ENCODE results near the gene INPP5A.
"Not testable (repeated sequence)": the region's sequence is repeated elsewhere in the genome, so short reads cannot be mapped to it uniquely, and the experiment has no call there.

Gene INPP5A

DNA sequence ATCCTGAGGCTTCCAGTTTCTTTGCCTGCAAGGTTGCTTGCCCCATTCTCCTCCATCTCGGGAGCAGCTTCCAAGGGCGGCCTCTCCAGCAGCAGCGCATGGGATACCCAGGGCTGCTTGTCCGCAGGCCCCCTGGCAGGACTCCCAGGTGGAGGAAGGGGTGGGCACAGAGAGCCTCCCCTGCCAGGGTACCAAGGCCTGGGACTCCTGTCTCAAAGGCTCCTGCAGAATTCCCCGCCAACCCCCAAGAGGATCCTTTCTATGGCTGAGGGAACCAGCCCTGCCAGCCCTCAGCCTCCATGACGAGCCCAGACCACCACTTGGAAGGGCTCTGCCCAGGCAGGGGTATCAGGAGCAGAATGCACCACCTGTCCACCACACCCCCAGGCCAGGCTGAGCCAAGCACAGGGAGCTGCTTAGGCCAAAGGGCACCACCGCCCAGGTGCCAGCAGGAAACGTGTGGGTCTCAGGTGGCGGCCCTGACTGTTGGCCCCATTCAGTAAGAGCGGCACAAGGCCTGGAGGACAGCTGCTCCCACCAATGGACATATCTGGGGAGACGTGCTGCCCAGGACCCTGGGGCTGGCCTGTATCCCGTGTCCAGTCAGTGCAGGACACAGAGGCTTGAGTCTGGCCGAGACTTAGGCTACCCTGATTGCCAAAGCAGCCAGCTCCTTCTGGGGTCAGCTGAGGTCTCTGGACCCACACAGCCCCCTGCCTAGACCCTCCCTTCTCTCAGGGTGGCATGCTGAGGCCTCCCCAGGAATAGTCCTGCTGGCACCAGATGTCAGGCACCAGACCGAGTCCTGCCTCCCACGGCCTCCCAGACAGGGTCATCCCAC lies 33.8 kb upstream of the INPP5A start:
- no peak for DNase-seq (ENCODE audit: low read depth in 3 of 3)

DNA sequence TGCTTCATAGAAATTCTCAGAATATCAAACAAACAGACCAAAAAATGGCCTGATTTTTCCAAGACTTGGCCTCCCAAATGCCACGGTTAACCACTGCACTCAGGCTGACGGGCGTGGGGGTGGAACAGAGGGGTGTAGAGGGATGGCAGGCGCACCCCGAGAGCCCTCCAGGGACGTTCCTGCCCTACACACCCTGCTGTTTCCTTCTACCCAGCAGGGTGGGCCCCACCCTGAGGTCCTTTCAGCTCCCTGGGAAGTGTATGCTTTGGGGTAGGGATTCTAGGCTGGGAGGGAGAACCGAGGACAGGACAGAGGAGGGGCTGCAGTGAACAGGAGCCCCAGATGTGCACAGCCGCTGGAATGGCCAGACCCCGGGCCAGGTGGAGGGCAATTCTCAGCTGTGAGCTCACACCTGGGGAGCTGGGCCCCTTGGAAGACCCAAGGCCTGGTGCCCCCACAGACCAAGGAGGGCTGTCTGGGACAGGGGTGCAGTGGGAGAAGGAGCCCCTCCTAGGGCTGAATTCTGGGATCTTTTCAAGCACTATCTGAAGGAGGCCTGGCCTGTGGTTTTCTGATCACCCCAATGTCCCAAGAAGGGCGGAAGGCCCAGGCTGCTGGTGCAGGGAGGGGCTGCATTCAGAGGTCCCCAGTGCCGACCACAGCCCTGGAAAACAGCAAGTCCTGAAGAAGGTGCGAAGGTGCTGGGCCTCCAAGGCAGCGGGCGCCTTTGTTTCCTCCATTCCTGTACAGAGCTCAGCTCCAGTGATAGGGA lies 32.9 kb upstream of the INPP5A start:
- DNase-seq (ENCODE audit: low read depth in 3 of 3): no peak

DNA sequence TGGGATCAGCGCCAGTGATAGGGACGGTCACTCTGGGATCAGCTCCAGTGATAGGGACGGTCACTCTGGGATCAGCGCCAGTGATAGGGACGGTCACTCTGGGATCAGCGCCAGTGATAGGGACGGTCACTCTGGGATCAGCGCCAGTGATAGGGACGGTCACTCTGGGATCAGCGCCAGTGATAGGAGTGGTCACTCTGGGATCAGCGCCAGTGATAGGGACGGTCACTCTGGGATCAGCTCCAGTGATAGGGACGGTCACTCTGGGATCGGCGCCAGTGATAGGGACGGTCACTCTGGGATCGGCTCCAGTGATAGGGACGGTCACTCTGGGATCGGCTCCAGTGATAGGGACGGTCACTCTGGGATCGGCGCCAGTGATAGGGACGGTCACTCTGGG lies 32.0 kb upstream of the INPP5A start:
- not testable (repeated sequence) for DNase-seq (ENCODE audit: low read depth in 3 of 3)

DNA sequence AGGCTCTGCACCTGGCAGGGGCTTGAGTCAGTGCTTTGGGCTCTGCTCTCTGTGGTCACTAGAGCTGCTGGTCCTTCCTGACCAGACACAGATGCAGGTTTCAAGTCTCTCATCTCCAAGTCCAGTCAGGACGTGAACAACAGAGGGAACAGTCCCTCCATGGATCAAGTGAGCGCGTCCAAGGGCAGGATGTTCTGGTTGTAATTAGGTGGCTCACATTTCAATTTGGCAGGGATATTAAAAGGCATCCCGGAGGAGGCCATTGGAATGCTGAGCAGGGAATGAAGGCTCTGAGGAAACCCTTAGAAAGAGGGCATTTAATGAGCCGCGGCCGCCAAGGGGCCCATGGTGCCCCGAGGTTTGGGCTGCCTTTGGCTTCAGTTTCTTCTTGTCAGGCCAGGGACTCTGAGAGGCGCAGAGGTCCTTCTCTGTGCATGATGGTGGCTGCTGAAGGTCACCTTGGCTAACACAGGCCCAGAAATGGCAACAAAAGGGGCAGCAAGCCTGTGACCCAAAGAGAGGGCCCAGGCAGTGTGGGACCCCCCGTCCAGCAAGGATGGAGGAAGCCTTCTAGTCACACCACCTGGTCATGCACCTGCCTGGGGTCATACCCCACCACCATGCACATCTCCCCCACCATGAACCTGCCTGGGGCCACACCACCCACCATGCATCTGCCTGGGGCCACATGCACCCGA lies 30.7 kb upstream of the INPP5A start:
- DNase-seq (ENCODE audit: low read depth in 3 of 3): no peak

DNA sequence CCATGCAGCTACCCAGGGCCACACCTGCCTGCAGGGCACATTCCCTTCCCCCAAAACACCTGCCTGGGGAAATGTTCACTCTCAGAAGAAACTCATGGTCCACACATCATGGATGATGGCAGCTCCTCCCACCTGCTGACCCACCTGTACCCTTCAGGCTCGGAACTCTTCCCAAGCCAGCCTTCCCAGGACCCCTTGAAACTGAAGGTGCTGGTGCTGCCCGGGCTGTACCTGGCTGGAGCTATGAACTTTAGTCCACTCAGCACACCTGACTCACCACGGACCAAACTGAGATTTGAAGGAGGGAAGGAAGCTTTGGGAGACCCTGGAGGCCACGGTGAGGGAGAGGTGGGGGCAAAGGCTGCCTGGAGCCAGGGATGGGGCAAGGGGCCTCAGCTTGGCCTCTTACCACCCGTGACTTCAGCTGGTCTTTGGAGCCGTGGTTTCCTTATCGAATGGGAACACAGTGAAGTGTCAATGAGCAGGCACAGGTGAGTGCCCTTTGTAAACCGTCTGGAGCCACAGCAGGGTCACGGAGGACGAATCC lies 30.1 kb upstream of the INPP5A start:
- no peak for DNase-seq (ENCODE audit: low read depth in 3 of 3)

DNA sequence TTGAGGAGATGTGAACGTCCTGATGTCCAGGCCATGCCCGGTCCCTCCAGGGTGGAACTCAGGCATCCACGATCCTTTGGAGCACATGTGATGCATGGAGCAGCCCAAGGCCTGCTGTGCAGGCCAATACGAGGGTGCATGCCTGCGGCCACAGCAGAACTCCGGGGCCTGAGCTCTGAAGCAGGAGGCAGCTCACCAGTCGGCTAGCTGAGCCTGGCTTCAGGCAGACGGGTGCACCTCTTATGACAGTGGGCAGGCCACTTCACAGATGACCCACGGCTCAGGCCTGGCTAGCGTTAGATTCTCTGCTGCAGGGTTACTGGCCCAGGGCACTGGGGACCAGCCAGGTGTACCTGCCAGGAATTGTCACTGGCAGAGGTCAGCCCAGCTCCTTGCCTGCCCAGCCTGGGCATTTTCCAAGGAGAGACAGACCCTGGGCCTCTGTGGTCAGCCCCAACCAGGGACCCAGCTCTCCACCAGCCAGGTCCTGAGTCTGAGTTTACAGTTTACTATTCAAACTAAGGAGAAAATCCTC lies 29.6 kb upstream of the INPP5A start:
- no peak for DNase-seq (ENCODE audit: low read depth in 3 of 3)

DNA sequence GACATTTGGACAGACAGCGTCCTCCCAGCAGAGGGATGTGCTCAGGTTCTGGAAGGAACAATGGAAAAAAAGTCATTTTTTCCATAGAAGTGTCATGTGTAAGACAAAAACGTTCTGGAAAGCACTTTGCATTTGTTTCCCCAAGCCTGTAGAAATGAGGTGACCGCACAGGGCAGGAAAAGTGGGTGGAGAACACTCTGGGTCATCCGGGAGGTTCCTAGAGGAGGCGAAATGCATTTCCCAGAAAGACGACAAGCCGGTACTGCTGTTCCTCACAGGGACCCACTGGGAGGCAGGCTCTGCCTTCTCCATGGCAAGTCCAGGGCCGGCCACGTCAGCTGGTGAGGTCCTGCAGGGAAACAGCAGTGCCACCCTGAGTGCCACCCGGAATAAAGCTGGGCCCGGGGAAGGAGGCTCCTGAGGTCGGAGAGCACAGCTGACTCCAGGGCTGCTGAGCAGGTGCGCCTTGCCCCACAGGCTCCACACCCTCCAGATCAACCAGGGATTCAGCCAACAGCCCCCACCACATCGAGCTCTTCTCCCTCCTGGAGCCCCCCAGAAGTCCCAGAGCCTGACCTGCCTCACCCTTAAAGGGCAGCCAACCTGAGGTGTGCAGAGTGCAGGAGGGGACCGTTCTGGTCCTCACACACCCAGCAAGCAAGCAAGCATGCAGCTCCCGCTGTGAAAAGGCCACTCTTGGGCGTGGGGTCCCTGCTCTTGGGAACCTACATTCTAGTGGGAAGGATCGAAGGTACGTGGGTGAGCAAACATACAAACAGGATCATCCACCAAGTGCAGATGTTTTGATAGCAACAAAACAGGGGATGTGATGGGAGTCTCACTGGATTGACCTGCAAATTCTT lies 28.8 kb upstream of the INPP5A start:
- DNase-seq (ENCODE audit: low read depth in 3 of 3): no peak

DNA sequence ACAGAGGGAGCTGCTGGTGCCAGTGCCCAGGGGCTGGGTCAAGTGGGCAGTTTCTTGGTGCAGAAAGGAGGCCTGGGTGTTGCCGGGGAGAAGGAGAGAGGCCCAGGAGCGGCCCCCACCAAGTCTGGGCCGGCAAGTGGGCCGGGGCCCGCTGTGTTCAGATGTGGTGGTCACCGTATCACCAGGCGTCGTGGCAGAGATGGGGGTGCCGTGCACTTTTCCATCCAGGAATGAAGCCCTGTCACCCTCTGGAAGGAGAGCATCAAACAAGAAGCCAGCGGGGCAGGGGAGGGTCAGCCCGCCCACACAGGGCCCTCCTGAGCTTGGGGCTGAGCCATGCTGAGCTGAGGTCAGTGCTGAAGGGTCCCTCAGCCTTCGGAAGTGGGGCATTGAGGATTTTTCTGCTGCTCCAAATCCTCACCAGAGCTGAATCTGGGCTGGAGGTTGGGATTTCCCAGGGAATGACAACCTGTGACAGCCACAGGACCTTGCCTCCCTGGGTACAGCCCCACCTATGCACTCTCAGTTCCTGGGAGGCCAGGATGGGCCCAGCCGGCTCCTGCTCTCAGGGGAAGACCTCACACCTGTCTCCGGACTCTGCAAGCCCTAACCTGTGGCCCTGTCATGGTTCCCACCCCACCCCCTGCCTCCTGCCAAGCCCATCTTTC lies 27.9 kb upstream of the INPP5A start:
- no peak for DNase-seq (ENCODE audit: low read depth in 3 of 3)

DNA sequence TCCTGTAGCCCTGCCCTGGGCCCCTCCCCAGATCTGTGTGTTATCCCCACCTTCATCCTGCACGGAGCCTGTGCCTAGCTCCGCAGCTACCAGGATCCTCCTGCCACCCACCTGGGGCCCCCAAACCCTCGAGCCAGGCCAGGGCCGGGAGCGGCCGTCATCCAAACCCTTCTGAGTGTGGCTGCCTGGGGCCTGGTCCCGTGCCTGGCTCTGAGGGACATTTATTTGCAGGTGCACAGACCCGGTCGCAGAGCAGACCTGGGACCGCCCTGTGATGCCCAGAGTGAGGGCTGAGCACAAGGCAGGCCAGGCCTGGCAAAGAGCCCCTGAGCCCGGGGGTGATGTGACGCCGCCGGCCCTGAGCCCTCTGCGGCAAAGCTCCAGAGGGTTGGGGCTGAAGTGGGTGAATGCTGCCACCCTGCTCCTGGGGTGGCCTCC lies 27.4 kb upstream of the INPP5A start:
- DNase-seq (ENCODE audit: low read depth in 3 of 3): no peak

DNA sequence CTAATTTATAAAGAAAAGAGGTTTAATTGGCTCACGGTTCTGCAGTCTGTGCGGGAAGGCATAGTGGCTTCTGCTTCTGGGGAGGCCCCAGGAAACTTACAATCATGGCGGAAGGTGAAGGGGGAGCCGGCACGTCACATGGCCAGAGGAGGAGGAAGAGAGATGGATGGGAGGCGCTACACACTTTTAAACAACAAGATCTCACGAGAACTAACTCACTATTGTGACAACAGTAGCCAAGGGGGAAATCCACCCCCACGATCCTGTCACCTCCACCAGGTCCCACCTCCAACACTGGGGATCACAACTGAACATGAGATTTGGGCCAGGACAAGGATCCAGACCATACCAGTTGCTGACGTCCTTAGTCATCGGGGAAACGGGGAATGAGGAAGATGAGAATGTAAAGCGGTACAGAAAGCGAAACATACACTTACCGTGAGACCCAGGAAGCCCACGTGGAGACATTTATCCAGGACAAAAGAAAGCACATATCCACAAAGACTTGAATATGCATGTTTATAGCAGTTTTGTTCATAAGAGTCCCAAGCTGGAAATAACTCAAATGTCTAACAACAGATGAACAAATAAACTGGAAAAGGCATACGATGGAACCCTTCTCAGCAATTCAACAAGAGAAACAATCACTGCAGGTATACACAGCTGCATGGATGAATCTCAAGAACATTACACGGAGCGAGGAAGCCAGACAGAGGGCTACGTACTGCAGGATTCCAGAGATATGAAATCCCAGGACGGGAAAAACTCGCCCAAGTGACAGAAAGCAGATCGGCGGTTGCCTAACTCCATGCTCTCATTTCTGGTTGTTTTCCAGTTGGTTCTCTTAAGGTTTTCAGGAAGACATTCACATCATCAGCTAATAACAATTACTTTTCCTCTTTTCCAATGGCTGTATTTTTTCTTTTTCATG lies 26.2 kb upstream of the INPP5A start:
- no peak for DNase-seq (ENCODE audit: low read depth in 3 of 3)

DNA sequence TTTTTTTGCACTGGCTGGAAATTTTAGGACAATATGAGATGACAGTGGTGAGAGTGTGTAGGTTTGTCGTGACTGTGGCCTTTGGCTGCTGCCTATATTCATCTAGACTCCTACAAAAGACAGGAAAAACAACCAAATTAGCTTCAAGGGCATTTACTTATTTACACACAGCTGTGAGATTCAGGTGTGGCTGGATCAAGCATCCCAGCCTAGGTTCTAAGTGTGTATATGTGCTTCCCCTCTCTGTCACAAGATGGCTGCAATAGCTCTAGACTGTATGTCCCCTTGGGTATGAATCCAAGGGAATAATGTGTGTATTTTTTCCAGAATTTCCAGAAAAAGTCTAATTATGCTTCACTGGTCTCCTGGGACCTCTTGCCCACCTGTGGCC lies 25.5 kb upstream of the INPP5A start:
- no peak for DNase-seq (ENCODE audit: low read depth in 3 of 3)

DNA sequence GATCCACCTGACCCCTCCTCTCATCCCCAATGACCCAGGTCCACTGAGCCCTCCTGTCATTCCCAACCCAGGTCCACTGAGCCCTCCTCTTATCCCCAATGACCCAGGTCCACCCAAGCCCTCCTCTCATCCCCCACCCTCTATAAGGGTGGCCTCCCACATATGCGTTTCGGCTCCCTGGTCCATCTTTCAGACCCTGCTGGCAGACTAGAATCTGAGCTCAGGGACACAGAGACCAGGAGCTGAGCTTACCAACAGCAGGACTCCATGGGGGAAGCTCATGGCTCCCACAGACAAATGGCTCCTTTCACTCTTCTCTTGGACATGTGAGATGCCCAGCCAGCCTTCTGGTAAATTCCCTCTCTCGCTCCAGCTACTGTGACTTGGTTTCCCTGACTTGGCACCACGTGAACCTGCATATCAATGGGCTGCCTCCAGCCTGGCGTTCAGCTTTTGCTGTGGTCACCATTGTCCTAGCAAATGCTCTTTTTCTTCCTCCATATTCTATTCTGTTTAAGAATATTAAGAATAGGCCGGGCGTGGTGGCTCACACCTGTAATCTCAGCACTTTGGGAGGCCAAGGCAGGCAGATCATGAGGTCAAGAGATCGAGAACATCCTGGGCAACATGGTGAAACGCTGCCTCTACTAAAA lies 24.8 kb upstream of the INPP5A start:
- DNase-seq (ENCODE audit: low read depth in 3 of 3): no peak

DNA sequence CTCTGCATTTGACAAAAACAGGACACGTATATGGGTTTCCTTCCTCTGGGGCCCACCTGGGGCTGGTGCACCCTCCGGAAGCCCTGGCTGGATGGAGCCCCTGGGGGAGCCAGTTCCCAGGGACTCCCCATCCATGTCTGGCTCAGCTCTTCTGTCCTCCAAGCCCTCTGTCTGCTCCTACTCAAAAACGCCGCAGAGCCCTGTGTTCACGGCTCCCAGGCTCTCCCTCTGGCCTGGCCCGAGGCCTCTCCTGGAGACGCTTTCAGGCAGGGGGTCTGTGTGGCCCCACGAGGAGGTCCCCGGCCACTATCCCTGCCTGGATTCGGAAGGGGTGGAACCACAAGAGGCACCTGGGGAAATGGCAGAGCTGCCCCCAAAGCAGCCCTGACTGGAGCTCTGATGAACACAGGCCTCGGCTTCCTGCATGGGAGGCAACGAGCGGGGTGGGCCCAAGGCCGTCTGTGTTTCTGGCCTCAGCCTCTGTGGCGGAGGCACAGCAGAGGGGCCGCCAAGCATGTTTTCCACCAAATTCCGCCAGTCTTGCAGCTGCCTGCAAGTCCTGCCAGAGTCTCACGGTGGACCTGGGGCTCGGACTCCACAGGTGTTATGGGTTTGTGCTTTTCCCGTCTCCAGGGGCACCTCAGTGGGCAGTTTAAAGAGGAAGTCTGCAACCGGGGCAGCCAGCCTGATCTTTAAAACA lies 22.6 kb upstream of the INPP5A start:
- DNase-seq (ENCODE audit: low read depth in 3 of 3): no peak

DNA sequence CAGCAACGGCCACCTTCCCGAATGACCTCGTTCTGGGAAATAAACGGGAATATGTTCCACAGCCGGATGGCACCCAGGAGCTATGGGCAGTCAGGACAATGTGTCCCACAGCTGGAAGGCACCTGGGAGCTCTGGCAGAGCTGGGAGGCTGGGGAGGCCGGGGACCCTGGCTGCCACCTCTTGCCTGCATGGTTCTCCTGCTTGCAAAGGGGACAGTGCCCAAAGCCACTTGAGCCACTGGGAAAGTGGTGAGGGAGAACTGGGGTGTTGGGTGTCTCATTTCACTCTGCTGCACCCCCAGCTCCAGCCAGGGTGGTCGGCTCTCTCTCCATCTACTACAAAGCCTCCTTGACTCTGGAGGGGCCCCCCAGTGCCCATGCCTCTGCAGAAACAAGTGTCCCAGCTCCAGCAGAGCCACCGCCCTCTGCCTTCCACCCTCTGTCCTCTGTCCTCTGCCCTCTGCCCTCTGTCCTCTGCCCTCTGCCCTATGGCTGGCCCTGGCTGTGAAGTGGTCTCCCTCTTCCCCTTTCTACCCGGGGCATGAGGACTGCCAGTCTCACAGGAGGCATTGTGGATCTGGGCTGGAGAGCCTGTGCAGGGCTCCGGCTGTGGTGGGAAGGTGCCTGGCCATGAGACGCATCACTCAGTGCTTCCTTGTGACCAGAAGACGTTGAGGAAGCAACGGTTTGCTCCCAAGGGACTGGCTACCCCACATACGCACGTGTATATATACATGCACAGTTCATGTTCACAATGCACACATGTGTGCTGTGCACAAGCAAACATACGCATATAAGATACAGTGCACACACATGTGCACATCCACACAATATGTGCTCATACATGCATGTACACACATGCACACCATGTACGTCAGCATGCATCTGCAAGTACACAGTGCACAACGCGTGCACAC lies 21.5 kb upstream of the INPP5A start:
- DNase-seq (ENCODE audit: low read depth in 3 of 3): no peak

DNA sequence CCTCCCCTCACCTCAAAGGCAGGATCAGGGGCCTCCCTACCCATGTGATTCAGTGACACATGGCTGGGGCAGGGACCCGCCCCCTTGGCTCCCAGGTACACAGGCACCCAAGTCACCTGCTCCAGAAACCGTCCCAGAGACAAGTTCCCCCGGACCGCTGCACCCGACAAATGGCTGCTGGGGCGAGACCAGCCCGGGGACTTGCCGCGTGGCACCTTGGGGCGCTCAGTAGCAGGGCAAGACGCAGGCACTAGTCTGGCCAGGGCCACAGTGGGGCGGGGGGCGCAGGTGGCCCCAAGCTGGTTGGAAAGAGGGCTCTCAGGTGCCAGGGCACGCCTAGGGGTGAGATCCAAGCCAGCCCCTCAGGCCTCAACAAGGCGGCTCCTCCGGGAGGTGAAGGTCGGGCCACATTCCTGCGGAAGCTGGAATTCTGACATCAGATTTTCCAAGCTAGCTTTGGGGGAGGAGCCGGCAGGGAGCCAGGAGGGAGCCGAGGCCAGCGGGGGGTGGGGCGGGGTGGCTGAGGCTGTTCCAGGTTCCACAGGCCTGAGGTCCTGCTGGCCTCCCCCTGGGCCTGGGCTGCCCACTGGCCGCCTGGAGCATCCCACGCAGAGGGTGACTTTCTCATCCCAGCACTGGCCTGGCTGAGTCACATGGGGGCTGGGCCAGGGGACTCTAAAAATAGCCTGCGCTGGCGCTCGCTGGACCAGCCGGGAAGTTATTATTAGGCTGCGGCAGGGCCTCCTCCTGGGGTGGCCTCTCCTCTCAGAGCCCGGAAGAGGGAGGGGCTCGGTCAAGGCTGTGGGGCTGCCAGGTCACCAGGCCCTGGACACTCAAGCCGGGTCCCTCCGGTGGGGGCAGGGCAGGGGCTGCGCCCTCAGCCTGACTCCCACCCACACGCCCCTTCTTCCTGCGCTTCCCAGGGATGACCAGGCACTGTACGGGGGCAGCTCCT lies 20.5 kb upstream of the INPP5A start:
- DNase-seq (ENCODE audit: low read depth in 3 of 3): no peak

DNA sequence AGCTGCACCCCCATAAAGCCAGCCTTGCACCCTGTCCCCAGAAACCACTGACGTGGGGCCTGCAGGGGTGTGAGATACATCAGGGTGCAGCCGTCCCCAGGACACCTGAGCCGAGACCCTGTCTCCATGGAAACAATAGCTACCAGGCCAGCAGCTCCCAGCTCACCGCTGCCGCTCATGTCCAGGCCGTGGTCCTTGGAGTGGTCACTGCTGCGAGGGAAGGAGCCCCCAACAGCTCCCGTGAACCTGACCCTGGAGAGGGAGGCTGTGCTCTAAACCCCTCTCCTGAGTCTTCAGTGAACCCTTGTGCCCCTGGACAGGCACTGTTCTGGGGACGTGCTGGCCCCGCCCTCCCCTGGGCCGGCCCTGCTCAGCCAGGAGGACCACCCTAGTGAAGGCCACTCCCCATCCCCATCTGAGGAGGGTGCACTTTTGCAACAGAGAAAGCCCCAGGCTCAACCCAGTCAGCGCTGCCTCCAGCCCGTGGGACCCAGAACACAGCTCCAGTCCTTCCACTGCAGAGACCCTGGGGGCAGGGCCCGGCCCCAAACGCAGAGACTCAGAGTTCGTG lies 19.6 kb upstream of the INPP5A start:
- DNase-seq (ENCODE audit: low read depth in 3 of 3): no peak
